Rectal smooth muscle tissue (tissue), 1 donor: ENCODE results near the gene VWC2.

Experiments used
- H3K27ac ChIP-seq: one replicate; pipeline ENCODE4 v1.7.0; 2013; ENCODE audit warnings: low read depth, low read length, inconsistent platforms
- H3K27me3 ChIP-seq: one replicate; pipeline ENCODE4 v1.7.0; 2013; ENCODE audit warnings: low read length; ENCODE audit not compliant: control insufficient read depth, insufficient read depth
- H3K36me3 ChIP-seq: one replicate; pipeline ENCODE4 v1.7.0; 2013; ENCODE audit warnings: low read length; ENCODE audit not compliant: control insufficient read depth, insufficient read depth
- H3K4me1 ChIP-seq: one replicate; pipeline ENCODE4 v1.7.0; 2013; ENCODE audit warnings: low read length; ENCODE audit not compliant: control insufficient read depth, insufficient read depth
- H3K4me3 ChIP-seq: one replicate; pipeline ENCODE4 v1.7.0; 2013; ENCODE audit warnings: low read length
- H3K9ac ChIP-seq: one replicate; pipeline ENCODE4 v1.7.0; 2013; ENCODE audit warnings: low read length

The VWC2 gene

GRCh38 chr7:49928787-49929186, 155.3 kb downstream of the VWC2 start:
- H3K36me3 ChIP-seq: no peaks in the 10 kb centered on the region
- H3K4me1 ChIP-seq: no peaks in the 10 kb centered on the region
- H3K27ac ChIP-seq: no peak overlapping the region
- H3K9ac ChIP-seq: no peak overlapping the region
- H3K27me3 ChIP-seq: no peaks in the 10 kb centered on the region
- no peak overlapping the region for H3K4me3 ChIP-seq

DNA sequence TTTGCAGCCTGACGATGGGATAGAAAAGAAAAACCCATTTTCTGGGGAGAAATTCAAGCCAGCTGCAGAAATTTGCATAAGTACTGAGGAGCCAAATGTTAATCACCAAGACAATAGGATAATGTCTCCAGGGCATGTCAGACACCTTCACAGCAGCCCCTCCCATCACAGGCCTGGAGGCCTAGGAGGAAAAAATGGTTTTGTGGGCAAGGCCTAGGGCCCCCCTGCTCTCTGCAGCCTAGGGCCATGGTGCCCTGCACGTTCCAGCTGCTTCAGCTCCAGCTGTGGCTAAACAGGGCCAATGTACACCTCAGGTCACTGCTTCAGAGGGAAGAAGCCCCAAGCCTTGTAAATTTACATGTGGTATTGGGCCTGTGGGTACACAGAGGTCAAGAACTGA, 158.2 kb downstream of the VWC2 start:
- Histone ChIP-seq H3K27ac (no peak overlapping the region), H3K36me3 (no peaks in the 10 kb centered on the region), H3K9ac (no peak overlapping the region), H3K4me3 (no peak overlapping the region), H3K4me1 (no peaks in the 10 kb centered on the region), H3K27me3 (no peaks in the 10 kb centered on the region)

GRCh38 chr7:49937608-49938007, 164.2 kb downstream of the VWC2 start:
- H3K9ac ChIP-seq: no peak overlapping the region
- H3K4me1 ChIP-seq: no peaks in the 10 kb centered on the region
- no peak overlapping the region for H3K4me3 ChIP-seq
- H3K27ac ChIP-seq: no peak overlapping the region
- H3K27me3 ChIP-seq: no peaks in the 10 kb centered on the region
- no peaks in the 10 kb centered on the region for H3K36me3 ChIP-seq
